ENCODE data around the gene DGKE.

DGKE gene

GRCh38 chr17:56833809-56834379 is at the start of gene DGKE, which contains the start of gene C17orf67:
DGKE (plus strand) TSS chr17:56834151; CDS start chr17:56834796, 645 bp downstream.
C17orf67 (minus strand) TSS chr17:56833920; CDS start chr17:56815810, 18,110 bp downstream.
- TF ChIP-seq, protein P1, sequence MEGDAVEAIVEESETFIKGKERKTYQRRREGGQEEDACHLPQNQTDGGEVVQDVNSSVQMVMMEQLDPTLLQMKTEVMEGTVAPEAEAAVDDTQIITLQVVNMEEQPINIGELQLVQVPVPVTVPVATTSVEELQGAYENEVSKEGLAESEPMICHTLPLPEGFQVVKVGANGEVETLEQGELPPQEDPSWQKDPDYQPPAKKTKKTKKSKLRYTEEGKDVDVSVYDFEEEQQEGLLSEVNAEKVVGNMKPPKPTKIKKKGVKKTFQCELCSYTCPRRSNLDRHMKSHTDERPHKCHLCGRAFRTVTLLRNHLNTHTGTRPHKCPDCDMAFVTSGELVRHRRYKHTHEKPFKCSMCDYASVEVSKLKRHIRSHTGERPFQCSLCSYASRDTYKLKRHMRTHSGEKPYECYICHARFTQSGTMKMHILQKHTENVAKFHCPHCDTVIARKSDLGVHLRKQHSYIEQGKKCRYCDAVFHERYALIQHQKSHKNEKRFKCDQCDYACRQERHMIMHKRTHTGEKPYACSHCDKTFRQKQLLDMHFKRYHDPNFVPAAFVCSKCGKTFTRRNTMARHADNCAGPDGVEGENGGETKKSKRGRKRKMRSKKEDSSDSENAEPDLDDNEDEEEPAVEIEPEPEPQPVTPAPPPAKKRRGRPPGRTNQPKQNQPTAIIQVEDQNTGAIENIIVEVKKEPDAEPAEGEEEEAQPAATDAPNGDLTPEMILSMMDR (IDR thresholded peaks at IDR 0.05; ENCODE audit: low read depth, low read length, missing control alignments), result no peak
- H3K4me3 ChIP-seq (ENCODE audit: low read depth, low read length), result peak within 1 kb of the TSS; percentile 81
- DNase-seq (ENCODE audit: low read depth), result peak; percentile 67

GRCh38 chr17:56785405-56785804 is 48.5 kb upstream of the DGKE start:
- no peak overlapping the region for H3K4me3 ChIP-seq (ENCODE audit: low read depth, low read length)
- TF ChIP-seq, protein P1 (IDR thresholded peaks at IDR 0.05; ENCODE audit: low read depth, low read length, missing control alignments), result no peak
- DNase-seq (ENCODE audit: low read depth), result no peak

- no peak for DNase-seq (ENCODE audit: low read depth)
- H3K4me3 ChIP-seq (ENCODE audit: low read depth, low read length), result no peak overlapping the region
- TF ChIP-seq, protein P1 (IDR thresholded peaks at IDR 0.05; ENCODE audit: low read depth, low read length, missing control alignments), result no peak
Measured at GRCh38 chr17:56785997-56786680, 47.8 kb upstream of the DGKE start.

DNA sequence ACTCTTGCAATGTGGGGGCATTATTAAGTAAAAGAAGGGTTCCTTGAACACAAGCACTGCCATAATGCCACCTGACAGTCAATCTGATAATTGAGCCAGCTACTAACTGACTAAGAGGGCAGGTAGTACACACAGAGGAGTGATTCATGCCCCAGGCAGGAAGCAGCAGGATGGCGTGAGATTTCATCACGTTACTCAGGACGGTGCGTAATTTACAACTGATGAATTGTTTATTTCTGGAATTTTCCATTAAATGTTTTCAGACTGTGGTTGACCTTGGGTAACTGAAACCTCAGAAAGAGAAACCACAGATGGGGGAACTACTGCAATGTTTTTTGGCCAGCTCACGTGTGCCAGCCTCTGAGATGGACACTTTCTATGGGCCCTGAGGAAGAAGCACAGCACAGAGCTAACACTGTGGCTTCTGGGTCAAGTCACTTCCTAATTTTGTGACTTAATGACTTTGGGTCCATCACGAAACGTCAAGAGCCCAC is 46.9 kb upstream of the DGKE start:
- H3K4me3 ChIP-seq (ENCODE audit: low read depth, low read length), result no peak overlapping the region
- peak; percentile 19 for DNase-seq (ENCODE audit: low read depth)
- TF ChIP-seq, protein P1 (IDR thresholded peaks at IDR 0.05; ENCODE audit: low read depth, low read length, missing control alignments), result no peak

DNA sequence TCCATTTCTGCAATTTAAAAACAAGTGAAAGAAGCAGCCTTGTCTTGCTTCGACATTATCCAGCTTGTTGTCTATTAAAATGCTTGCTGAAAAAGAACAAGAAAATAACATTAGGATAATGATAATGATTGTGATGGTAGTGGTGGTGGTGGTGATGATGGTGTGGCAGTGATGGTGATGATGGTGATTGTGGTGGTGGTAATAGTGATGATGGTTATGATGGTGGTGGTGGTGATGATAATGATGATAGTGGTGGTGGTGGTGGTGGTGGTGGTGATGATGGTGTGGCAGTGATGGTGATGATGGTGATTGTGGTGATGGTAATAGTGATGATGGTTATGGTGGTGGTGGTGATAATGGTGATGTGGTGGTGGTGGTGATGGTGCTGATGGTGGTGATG is 41.7 kb upstream of the DGKE start:
- no peak for DNase-seq (ENCODE audit: low read depth)
- TF ChIP-seq, protein P1 (IDR thresholded peaks at IDR 0.05; ENCODE audit: low read depth, low read length, missing control alignments), result no peak
- H3K4me3 ChIP-seq (ENCODE audit: low read depth, low read length), result no peak overlapping the region

GRCh38 chr17:56793531-56793930 is 40.4 kb upstream of the DGKE start:
- H3K4me3 ChIP-seq (ENCODE audit: low read depth, low read length), result no peak overlapping the region
- TF ChIP-seq, protein P1 (IDR thresholded peaks at IDR 0.05; ENCODE audit: low read depth, low read length, missing control alignments), result no peak
- no peak for DNase-seq (ENCODE audit: low read depth)

All from GM12864 (cell line).